ENCODE measurements around the gene STIM1. TPM values are rescaled to one million over a fixed set of nuclear protein-coding genes. Genes with fewer than 3 reads are reported as not detected.
A peak's percentile ranks its signal among the peaks of the same experiment; 100 is the strongest.
"Not testable (repeated sequence)": the region's sequence is repeated elsewhere in the genome, so short reads cannot be mapped to it uniquely, and the experiment has no call there.

Gene STIM1
- total RNA-seq, 1 donor from 2014 or later = 82.6 TPM

DNA sequence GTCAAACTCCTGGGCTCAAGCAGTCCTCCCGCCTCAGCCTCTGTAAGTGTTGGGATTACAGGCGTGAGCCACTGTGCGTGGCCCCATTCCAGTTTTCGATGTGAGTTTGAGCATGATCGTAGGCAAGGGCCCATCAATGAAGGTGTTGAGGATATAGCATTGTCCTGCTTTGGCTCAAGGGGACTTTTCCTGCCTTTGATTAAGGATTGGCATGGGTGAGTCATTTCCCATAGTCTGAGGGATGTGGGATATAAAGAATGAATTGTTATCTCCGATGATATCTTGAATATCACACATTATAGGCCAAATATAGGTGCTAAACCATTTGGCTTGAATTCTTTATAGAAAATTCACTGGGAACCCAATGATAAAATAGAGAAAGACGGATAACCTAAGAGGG lies 30.4 kb downstream of the STIM1 start:
- no peak for DNase-seq (ENCODE audit: low read depth)

DNA sequence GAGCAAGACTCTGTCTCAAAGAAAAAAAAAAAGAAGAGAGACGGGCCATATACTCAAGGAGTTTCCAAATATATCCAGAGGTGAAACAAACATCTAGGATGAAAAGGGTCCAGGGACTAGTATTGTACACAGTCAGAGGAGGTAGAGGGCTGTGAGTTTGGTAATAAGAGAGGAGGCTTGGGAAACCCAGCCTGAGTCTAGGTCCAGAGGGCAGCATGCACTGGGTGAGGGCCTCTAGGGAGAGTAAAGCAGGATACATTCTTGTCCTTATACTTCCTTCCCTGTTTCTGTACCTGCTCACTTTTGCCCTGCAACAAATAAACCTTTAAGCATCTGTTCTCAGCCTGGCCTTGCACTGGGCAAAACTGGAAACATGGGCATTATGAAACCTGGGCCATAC lies 31.5 kb downstream of the STIM1 start:
- no peak for DNase-seq (ENCODE audit: low read depth)

DNA sequence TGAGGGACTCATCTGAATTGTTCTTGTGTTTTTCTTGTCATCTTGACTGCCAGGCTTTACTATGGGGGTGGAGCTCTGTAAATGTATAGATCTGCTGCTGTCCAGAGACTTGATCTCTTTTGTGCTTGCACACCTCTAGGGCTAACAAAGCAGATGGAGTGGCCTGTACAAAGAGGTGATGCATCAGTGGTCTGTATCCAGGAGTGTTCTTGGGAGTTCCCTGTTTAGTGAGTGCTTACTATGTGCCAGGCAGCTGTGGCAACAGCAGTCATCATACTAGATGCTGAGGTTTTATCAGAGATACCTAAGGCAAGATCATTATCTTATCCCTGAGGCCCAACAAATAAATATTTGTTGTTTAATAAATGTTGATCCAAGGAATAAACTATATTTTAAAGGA lies 33.4 kb downstream of the STIM1 start:
- DNase-seq (ENCODE audit: low read depth) = no peak

DNA sequence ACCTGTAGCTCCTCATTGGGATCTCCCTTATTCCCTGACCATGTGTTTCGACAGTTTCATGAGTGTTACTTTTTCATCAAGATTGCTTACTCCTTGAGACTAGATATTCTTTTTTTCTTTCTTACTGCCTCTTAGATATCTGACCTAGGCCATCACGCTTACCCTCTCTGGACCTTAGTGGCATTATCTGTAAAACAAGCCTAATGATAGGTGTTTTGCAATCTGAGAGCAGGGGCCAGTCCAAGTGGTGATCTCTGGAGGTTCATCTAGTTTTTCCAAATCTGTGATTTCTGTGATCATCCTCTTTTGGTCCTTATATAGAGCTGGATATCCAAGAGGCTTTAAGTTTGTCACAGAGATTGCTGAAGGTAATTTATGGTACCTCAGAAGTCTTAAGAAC lies 34.5 kb downstream of the STIM1 start:
- no peak for DNase-seq (ENCODE audit: low read depth)

DNA sequence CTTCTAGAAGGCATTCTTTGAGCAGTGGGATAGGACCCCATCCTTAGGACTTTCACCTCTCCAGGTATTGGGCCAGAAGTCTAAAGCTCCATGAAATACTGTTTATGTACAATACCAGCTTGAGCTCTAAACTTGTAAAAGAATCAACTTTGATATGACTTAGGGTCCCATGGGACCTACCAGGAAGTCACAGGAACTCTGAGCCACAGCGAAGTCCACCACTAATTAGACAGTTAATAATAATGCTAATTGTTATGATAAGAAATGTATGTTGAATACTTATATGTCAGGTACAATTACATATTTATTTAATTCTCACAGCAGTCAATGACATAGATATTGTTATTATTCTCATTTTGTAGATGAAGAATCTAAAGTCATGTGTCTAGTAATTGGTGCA lies 35.3 kb downstream of the STIM1 start:
- DNase-seq (ENCODE audit: low read depth) = no peak

DNA sequence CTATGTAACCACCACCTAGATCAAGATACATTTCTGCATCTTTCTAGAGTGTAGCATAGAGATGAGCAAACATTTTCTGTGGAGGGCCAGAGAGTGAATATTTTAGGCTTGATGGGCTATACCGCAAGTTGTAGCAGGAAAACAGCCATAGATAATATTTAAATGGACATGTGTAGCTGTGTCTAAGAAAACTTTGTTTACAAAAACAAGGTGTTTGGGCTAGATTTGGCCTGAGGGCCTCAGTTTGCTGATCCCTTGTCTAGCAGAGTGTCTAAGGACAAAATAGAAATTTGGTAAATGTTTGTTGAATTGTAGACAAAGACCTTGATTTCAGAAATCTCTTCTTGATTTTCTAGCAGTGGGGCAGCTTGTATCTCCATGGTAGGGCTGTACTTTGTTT lies 36.3 kb downstream of the STIM1 start:
- DNase-seq (ENCODE audit: low read depth) = no peak

DNA sequence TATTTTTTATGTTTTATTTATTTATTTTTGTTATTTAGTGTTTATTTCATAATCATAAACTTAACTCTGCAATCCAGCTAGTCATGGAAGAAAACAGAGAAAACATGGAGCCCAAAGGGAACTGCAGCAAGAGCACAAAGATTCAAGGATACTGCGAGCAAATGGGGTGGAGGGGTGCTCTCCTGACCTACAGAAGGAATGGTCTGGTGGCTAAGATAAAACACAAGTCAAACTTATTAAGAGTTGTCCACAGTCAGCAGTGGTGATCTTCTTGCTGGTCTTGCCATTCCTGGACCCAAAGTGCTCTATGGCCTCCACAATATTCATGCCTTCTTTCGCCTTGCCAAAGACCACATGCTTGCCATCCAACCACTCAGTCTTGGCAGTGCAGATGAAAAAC lies 36.7 kb downstream of the STIM1 start:
- DNase-seq (ENCODE audit: low read depth) = no peak

DNA sequence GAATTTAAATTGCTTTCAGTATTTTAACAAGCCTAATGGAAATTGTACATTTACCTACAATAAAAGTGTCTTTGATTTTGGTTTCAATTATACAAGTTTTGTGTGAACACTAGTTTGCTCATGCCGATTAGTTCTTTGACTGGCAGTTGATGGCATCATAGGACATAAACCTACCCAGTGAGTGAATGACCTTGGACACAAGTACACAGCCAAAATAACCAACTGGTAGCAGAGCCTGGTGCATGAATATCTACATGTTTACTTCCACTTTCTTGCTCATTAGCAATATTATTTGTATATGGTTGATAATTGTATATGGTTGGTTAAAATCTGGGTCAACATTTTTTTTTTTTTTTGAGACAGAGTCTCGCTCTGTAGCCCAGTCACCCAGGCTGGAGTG lies 37.8 kb downstream of the STIM1 start:
- no peak for DNase-seq (ENCODE audit: low read depth)

DNA sequence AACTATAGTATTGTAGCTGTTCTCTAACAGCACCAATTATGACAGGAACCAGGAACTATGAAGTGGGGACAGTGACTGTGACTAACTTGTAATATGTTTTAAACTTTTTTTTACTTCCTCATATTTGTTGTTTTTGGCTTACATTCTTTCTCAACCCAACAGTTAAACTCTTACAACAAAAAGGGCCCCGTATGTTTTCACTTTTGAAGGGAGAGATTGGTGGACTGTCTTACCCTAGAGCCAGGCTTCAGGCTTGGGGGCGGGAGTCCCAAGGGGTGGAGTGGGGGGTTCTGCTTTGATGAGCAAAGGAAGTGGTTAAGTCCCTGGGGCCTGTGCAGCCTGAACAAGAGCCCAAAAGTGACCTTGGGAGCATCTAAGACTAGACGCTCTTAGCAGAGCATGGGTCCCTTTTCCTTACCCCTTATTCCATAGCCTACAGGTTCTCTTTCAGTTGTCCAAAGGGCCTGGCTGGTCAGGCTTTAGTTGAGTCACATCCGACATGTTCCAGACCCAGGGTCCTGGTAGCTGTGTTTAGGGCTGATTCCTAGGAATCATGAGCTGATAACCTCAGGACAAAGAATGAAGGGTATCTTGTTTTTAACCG lies 38.8 kb downstream of the STIM1 start:
- DNase-seq (ENCODE audit: low read depth) = peak; percentile 48

DNA sequence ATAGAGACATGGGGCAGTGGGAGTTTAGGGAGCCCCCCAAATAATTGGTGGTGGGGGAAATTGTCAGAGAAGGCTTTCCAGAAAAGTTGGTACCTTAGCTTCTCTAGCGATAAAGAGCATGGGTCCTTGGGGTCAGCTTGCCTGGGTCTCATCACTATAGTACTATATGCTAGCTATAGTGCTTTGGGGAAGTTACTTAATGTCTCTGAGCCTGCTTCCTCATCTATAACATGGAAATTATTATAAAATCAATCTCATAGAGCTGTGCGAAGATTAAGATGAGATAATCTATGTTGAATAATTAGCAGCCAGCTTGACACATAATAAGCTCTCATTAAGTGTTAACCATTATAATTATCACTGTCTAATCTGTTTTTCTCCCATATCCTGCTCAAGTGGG lies 41.2 kb downstream of the STIM1 start:
- no peak for DNase-seq (ENCODE audit: low read depth)

DNA sequence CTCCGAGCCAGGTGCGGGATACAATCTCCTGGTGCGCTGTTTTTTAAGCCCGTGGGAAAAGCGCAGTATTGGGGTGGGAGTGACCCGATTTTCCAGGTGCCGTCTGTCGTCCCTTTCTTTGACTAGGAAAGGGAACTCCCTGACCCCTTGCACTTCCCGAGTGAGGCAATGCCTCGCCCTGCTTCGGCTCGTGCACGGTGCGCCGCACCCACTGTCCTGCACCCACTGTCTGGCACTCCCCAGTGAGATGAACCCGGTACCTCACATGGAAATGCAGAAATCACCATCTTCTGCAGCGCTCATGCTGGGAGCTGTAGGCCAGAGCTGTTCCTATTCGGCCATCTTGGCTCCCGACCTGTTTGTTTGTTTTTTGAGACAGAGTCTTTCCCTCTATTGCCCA lies 44.8 kb downstream of the STIM1 start:
- DNase-seq (ENCODE audit: low read depth) = not testable (repeated sequence)

DNA sequence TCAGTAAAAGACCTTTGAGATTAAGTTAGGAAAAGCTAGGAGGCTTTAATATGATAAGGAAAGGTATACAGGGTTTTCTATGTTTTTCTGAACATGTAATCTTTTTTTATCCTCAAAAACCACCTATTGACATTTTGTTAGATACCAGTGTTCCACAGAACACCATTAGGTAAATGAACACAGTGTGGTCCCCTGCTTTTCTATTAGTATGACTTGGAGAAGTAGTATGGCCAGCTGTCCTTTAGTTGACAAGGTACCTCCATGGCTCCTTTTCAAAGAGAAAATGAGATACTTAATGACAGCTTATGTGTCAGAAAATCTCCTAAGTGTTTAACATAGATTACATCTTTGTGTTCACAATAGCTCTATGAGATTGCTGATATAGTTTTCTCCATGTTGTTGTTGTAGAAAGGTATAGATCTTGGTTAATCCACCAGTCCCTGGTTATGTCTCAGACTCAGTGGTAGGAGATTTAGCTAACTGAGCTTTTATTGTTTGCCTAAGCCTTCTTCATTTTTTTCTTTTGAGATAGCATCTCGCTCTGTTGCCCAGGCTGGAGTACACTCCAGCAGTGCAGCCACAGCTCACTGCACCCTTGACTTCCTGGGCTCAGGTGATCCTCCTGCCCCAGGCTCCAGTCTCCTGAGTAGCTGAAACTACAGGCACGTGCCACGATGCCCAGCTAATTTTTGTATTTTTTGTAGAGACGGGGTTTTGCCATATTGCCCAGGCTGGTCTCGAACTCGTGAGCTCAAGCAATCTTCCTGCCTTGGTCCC lies 46.0 kb downstream of the STIM1 start:
- no peak for DNase-seq (ENCODE audit: low read depth)

DNA sequence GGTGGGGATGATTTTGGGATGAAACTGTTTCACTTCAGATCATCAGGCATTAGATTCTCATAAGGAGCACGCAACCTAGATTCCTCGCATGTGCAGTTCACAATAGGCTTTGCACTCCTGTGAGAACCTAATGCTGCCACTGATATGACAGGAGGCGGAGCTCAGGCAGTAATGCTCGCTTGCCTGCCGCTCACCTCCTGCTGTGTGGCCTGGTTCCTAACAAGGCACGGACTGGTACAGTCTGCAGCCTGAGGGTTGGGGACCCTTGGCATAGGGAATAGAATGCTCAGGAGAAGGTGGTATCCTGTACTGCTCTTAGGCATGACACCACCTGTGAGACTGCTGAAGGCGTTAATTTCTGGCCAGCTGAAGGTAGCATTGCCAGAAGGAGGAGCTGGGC lies 47.0 kb downstream of the STIM1 start:
- DNase-seq (ENCODE audit: low read depth) = no peak

DNA sequence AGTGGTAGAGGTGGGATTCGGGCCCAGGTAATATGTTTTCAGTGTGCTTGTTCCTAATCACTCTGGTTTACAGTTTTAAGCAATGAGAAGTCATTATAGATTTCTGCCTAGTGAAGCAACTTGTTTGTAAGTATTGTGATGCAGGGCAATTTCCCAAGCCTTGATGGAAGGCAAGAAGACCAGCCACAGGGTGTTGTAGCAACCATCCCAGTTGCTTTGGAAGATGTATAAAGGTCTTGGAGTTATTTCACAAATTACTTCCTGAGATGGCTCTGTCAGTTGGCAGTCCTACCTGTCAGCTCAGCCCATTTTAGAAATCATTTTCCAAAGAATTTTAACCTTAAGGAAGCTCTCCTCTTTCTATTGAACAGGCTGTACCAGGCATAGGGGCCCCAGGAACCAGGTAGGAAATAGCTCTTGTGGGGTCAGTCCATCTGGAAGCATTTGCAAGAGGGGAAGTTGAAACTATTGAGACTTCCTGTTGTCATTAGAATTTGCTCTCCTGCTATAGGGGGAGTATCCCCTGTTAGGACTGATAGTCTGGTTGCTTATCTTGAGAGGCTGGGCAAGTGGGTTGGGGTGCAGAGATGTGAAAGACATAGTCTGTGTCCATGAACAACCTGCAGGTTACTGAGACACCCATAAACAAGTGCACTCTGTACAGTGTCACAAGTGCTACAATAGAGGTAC lies 47.9 kb downstream of the STIM1 start:
- DNase-seq (ENCODE audit: low read depth) = peak; percentile 63

DNA sequence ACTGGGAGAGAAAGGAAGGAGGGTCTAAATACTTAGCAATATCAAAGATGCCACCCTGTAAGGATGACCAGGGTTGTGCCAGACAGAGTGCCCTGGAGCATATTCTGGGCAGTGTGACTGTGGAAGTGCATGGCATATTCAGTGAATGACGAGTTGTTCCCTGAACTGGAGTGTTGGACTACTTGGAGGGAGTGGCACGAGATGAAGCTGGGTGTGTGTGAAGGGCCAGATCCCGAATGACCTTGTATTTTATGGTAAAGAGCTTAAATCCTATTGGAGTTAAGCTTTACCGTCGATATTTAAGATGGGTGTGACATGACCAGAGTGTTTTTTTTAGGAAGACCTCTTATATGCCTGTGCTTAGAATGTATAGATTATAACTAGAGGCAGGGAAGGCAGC lies 48.8 kb downstream of the STIM1 start:
- no peak for DNase-seq (ENCODE audit: low read depth)

DNA sequence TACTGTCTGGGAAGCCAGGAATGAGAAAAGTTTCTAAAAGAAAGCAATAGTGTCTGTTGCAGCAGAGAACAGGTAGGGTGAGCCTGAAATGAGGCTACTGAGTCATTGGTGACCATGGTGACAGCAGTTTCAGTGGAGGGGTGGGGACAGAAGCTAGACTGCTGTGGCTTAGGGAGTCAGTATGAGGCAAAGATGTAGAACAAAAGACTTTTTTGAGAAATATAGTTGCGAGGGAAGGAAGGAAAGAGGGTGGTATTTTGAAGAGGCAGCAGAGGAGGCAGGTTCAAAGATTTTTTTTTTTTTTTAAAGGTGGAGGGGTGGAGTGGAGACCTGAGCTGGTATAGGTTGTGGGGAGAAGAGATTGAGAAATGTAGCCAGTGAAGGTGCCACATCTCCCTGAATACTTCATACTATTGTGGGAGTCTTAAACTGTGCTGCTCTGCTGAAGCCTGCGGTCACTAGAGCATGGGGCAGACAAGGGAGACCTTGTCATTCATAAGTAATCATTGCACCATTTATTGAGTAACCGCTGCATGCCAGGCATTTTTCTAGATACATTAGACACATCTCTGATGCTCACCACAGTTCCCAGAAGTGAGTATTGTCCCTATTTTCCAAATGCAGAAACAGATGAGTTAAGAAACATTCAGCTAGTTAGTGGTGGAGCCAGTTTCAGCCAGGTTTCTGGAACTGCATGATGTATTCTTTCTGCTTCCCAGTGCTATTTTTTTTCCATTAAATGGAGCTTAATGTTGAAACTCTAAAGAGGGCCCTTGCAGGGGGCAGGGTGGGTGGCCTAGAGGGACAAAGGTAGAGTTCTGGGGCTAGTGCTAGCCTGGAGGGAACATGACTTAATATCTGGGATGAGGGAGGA lies 49.9 kb downstream of the STIM1 start:
- DNase-seq (ENCODE audit: low read depth) = peak; percentile 99

DNA sequence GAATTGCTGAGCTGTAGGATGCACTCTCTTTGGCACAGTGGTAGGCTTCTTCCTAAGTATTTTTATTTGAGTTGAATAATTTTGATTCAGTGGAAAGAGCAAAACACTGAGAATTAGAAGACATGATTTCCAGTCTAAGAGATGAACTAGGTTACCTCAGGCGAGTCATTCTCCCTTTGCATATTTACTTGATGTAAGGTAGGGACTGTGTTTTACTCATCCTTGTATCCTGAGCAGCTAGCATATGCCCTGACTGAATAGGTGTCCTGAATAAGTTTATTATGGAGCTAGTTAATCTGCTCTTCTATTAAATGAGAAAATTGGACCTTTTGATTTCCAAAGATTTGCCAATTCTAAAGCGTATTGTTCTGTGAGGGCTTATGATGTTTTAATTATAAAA lies 50.7 kb downstream of the STIM1 start:
- peak; percentile 68 for DNase-seq (ENCODE audit: low read depth)

DNA sequence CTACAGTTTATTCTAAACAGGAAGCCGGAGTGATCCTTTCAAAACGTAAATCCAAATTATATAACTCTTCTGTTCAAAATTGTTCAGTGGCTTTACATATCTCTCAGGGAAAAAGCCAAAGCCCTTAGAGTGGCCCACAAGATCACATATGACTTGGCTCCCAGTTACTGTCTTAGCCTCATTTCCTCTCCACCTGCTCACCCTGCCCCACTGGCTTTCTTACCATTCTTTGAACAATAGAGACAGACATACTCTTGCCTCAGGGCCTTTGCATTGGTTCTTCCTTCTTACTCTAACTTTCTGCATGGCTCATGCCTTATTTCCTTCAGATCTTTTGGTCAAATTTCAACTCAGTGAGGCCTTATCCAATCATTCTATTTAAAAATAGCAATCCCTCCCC lies 52.1 kb downstream of the STIM1 start:
- DNase-seq (ENCODE audit: low read depth) = no peak

DNA sequence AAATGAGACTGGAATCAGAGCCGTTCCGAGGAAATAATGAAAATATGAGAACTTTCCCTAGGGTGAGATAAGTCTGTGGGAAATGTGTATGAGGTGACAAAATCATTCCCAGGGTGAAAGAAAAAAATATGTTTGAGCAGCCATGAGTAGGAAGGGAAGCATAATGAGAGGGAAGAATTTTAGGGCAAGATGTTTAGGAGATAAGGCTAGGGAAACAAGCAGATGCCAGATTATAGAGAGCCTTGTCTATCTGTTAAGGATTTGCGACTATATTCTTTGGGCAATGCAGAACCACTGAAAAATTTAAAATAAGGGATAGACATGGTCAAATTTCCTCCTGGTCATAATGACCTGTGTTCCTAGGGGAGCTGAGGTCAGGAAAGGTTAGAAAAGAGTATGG lies 54.4 kb downstream of the STIM1 start:
- no peak for DNase-seq (ENCODE audit: low read depth)

DNA sequence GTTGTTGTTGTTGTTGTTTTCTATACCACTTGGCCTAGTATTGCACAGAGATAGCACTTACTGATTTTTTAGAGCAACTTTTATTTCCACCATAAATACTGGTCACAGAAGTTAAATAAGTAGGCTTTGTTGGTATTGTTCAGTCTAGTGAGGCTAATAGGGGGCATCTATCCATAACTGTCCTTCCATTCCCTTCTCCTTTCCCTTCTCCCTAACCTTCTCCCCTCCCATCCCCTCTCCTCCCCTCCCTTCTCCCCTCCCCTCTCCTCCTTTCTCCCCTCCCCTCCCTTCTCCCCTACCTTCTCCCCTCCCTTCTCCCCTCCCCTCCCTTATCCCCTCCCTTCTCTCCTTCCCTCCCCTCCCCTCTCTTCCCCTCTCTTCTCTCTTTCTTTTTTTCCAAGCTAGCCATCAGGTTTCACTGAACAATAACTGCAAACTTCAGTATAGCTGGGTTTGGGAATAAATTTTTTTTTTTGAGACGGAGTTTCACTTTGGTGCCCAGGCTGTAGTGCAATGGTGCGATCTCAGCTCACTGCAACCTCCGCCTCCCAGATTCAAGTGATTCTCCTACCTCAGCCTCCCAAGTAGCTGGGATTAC lies 56.5 kb downstream of the STIM1 start:
- DNase-seq (ENCODE audit: low read depth) = no peak

DNA sequence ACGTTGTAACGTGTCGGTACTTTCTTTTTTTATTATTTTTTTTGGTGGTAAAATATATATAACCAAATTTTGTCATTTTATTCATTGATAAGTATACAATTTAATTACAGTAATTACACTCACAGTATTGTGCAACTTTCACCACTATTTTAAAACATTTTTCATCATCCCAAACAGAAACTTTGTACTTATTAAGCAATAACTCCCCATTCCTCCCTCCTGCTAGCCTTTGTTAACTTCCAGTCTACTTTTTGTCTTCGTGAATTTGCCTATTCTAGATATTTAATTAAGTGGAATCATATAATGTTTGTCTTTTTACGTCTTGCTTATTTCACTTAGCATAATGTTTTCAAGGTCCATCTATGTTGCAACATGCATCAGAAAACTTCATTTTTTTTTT lies 58.5 kb downstream of the STIM1 start:
- DNase-seq (ENCODE audit: low read depth) = no peak

DNA sequence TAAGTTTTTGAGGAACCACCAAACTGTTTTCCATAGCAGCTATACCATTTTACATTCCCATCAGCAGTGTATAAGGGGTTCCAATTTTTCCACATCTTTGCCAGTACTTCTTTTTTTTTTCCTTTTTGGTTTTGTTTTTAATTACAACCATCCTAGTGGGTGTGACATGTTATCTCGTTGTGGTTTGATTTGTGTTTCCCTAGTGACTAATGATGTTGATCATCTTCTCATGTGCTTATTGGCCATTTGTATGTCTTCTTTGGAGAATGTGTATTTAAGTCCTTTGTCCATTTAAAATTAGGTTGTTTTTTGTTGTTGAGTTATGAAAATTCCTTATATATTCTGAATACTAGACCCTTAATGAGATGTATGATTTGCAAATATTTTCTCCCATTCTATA lies 59.3 kb downstream of the STIM1 start:
- no peak for DNase-seq (ENCODE audit: low read depth)
